Astrocyte (in vitro differentiated cells and primary cell): ENCODE results near the gene SLC39A3. TPM values are rescaled to one million over a fixed set of nuclear protein-coding genes. Genes with fewer than 3 reads are reported as not detected.

ENCODE experiments used
- DNase-seq: peaks from one replicate; pipeline ENCODE4 v3.0.0-alpha.2; 2010; ENCODE audit warnings: low read depth
- FAIRE-seq: peaks from 2 replicates; lab custom pipeline; 2011; peaks lifted over from hg19 to GRCh38; lab: Jason Lieb, UNC
- H2AFZ ChIP-seq: 2 replicates; pipeline ENCODE4 v1.6.0; 2012; ENCODE audit warnings: low read depth, low read length, inconsistent platforms
- H3K27ac ChIP-seq: 2 replicates; pipeline ENCODE4 v1.5.1; 2011; ENCODE audit warnings: low read depth, low read length, inconsistent platforms
- H3K27me3 ChIP-seq: 2 replicates; pipeline ENCODE4 v1.6.0; 2011; ENCODE audit warnings: low read length, inconsistent platforms; ENCODE audit not compliant: insufficient read depth
- H3K36me3 ChIP-seq: 2 replicates; pipeline ENCODE4 v1.5.1; 2011; ENCODE audit warnings: low read length, inconsistent platforms; ENCODE audit not compliant: insufficient read depth
- H3K4me1 ChIP-seq: 2 replicates; pipeline ENCODE4 v1.5.1; 2011; ENCODE audit warnings: low read length, inconsistent platforms; ENCODE audit not compliant: insufficient read depth
- H3K4me2 ChIP-seq: 2 replicates; pipeline ENCODE4 v1.6.0; 2012; ENCODE audit warnings: low read length, inconsistent platforms
- H3K4me3 ChIP-seq: 2 replicates; pipeline ENCODE4 v1.5.1; 2011; ENCODE audit warnings: low read depth, mild to moderate bottlenecking, low read length, inconsistent platforms; ENCODE audit not compliant: insufficient read depth
- H3K79me2 ChIP-seq: 2 replicates; pipeline ENCODE4 v1.6.0; 2012; ENCODE audit warnings: mild to moderate bottlenecking, low read length, inconsistent platforms; ENCODE audit not compliant: insufficient read depth
- H3K9ac ChIP-seq: 2 replicates; pipeline ENCODE4 v1.6.0; 2012; ENCODE audit warnings: mild to moderate bottlenecking, low read length, inconsistent platforms
- H3K9me3 ChIP-seq: 2 replicates; pipeline ENCODE4 v1.5.1; 2012; ENCODE audit warnings: low read depth, mild to moderate bottlenecking, low read length, inconsistent platforms; ENCODE audit not compliant: insufficient read depth
- H4K20me1 ChIP-seq: 2 replicates; pipeline ENCODE4 v1.6.0; 2012; ENCODE audit warnings: low read length, inconsistent platforms; ENCODE audit not compliant: insufficient read depth
- H3K27ac Mint-ChIP-seq: one replicate; pipeline ENCODE4 v1.8.0; 2021; ENCODE audit warnings: mild to moderate bottlenecking, mixed read lengths; ENCODE audit not compliant: unreplicated experiment
- H3K27me3 Mint-ChIP-seq: one replicate; pipeline ENCODE4 v1.8.0; 2021; ENCODE audit warnings: low read depth, mixed read lengths; ENCODE audit not compliant: unreplicated experiment
- H3K36me3 Mint-ChIP-seq: one replicate; pipeline ENCODE4 v1.8.0; 2021; ENCODE audit warnings: low read depth, mixed read lengths; ENCODE audit not compliant: unreplicated experiment
- H3K4me1 Mint-ChIP-seq: one replicate; pipeline ENCODE4 v1.8.0; 2021; ENCODE audit warnings: low read depth, mixed read lengths; ENCODE audit not compliant: unreplicated experiment
- H3K4me3 Mint-ChIP-seq: one replicate; pipeline ENCODE4 v1.8.0; 2021; ENCODE audit warnings: mild to moderate bottlenecking, moderate library complexity, mixed read lengths; ENCODE audit not compliant: unreplicated experiment
- H3K9me3 Mint-ChIP-seq: one replicate; pipeline ENCODE4 v1.8.0; 2021; ENCODE audit warnings: mild to moderate bottlenecking, mixed read lengths; ENCODE audit not compliant: unreplicated experiment
- CTCF ChIP-seq: IDR thresholded peaks from 2 replicates; pipeline ENCODE4 v1.5.1; 2011; ENCODE audit warnings: low read depth, mild to moderate bottlenecking, inconsistent platforms, low read length, moderate library complexity; ENCODE audit not compliant: insufficient read depth
- EZH2 ChIP-seq: IDR thresholded peaks from 2 replicates; pipeline ENCODE4 v1.6.1; 2012; ENCODE audit warnings: mild to moderate bottlenecking, low read length, inconsistent platforms; ENCODE audit not compliant: insufficient read depth
- total RNA-seq: library from RNA; stranded (reverse); gene quantifications from 2 replicates; pipeline ENCODE4 v1.2.1, GENCODE V29; 2021

SLC39A3 gene
- total RNA-seq, 1 donor from 2014 or later: 30.0 TPM

- Histone ChIP-seq H3K79me2 (peaks cover 50% of the 10 kb centered on the region), H3K27ac (no peak overlapping the region), H3K36me3 (no peaks in the 10 kb centered on the region), H4K20me1 (peaks cover 52% of the 10 kb centered on the region), H3K9me3 (no peaks in the 10 kb centered on the region), H3K4me2 (no peak overlapping the region), H3K4me3 (no peak overlapping the region), H3K27me3 (no peaks in the 10 kb centered on the region), H3K9ac (no peak overlapping the region), H2AFZ (no peak overlapping the region), H3K4me1 (no peaks in the 10 kb centered on the region)
- Mint-ChIP-seq H3K27ac (no peak overlapping the region), H3K36me3 (peaks cover 2% of the 10 kb centered on the region), H3K4me3 (no peak overlapping the region), H3K9me3 (no peaks in the 10 kb centered on the region), H3K27me3 (no peaks in the 10 kb centered on the region), H3K4me1 (peaks cover 4% of the 10 kb centered on the region)
- no peak for TF ChIP-seq EZH2
- no peak for TF ChIP-seq CTCF
- DNase-seq: no peak
- FAIRE-seq: no peak
Observed at GRCh38 chr19:2768365-2769132, 28.7 kb upstream of the SLC39A3 start.

GRCh38 chr19:2767688-2768087, 27.9 kb upstream of the SLC39A3 start:
- Mint-ChIP-seq H3K4me3 (no peak overlapping the region), H3K27me3 (no peaks in the 10 kb centered on the region), H3K4me1 (peaks cover 4% of the 10 kb centered on the region), H3K27ac (no peak overlapping the region), H3K36me3 (peaks cover 2% of the 10 kb centered on the region), H3K9me3 (no peaks in the 10 kb centered on the region)
- H3K27me3 ChIP-seq: no peaks in the 10 kb centered on the region
- H3K27ac ChIP-seq: no peak overlapping the region
- no peaks in the 10 kb centered on the region for H3K4me1 ChIP-seq
- no peak overlapping the region for H2AFZ ChIP-seq
- no peak overlapping the region for H3K4me3 ChIP-seq
- peaks cover 48% of the 10 kb centered on the region for H3K79me2 ChIP-seq
- peaks cover 51% of the 10 kb centered on the region for H4K20me1 ChIP-seq
- no peak for TF ChIP-seq EZH2
- no peak for DNase-seq
- no peak overlapping the region for H3K4me2 ChIP-seq
- no peaks in the 10 kb centered on the region for H3K9me3 ChIP-seq
- FAIRE-seq: no peak
- H3K36me3 ChIP-seq: no peaks in the 10 kb centered on the region
- no peak overlapping the region for H3K9ac ChIP-seq

GRCh38 chr19:2766594-2767372, 27.0 kb upstream of the SLC39A3 start:
- H3K27me3 ChIP-seq: no peaks in the 10 kb centered on the region
- peaks cover 42% of the 10 kb centered on the region for H4K20me1 ChIP-seq
- H3K36me3 ChIP-seq: no peaks in the 10 kb centered on the region
- TF ChIP-seq EZH2: no peak
- TF ChIP-seq CTCF: no peak
- no peak overlapping the region for H3K9ac ChIP-seq
- no peaks in the 10 kb centered on the region for H3K9me3 ChIP-seq
- H3K79me2 ChIP-seq: peaks cover 39% of the 10 kb centered on the region
- FAIRE-seq (no peak), DNase-seq (no peak)
- no peaks in the 10 kb centered on the region for H3K27me3 Mint-ChIP-seq
- H3K36me3 Mint-ChIP-seq: peaks cover 2% of the 10 kb centered on the region
- H3K4me3 ChIP-seq: no peak overlapping the region
- no peak overlapping the region for H3K27ac Mint-ChIP-seq
- no peak overlapping the region for H3K4me2 ChIP-seq
- H3K4me3 Mint-ChIP-seq: no peak overlapping the region
- H3K27ac ChIP-seq: no peak overlapping the region
- H3K4me1 ChIP-seq: no peaks in the 10 kb centered on the region
- no peak overlapping the region for H2AFZ ChIP-seq
- H3K9me3 Mint-ChIP-seq: no peaks in the 10 kb centered on the region
- H3K4me1 Mint-ChIP-seq: no peaks in the 10 kb centered on the region
